Stromal cell of bone marrow (primary cell): ENCODE measurements around the gene CMTM6.
"Not testable (repeated sequence)": the region's sequence is repeated elsewhere in the genome, so short reads cannot be mapped to it uniquely, and the experiment has no call there.

Experiments used
- DNase-seq: peaks from one replicate; pipeline ENCODE4 v3.0.0-alpha.2; 2012; ENCODE audit warnings: low read depth

The CMTM6 gene

GRCh38 chr3:32443478-32443877 is 59.2 kb downstream of the CMTM6 start:
- peak; percentile 74 for DNase-seq

GRCh38 chr3:32442766-32443165 is 59.9 kb downstream of the CMTM6 start:
- no peak for DNase-seq

GRCh38 chr3:32440611-32441350 is 61.9 kb downstream of the CMTM6 start:
- no peak for DNase-seq

GRCh38 chr3:32439421-32439820 is 63.2 kb downstream of the CMTM6 start:
- DNase-seq = not testable (repeated sequence)

GRCh38 chr3:32438596-32439344 is 63.9 kb downstream of the CMTM6 start:
- no peak for DNase-seq

- no peak for DNase-seq
Measured at GRCh38 chr3:32437896-32438295, 64.8 kb downstream of the CMTM6 start.

- no peak for DNase-seq
Measured at GRCh38 chr3:32436816-32437189, 65.8 kb downstream of the CMTM6 start.

- no peak for DNase-seq
Measured at GRCh38 chr3:32435911-32436815, 66.5 kb downstream of the CMTM6 start.

GRCh38 chr3:32434206-32434605 is 68.4 kb downstream of the CMTM6 start:
- no peak for DNase-seq

GRCh38 chr3:32432711-32433530 is 69.7 kb downstream of the CMTM6 start:
- peak; percentile 17 for DNase-seq

GRCh38 chr3:32432045-32432710 is 70.5 kb downstream of the CMTM6 start:
- no peak for DNase-seq

GRCh38 chr3:32431481-32431880 is 71.2 kb downstream of the CMTM6 start:
- DNase-seq = no peak
